ENCODE measurements around the gene SIRT5. TPM values are rescaled to one million over a fixed set of nuclear protein-coding genes. Genes with fewer than 3 reads are reported as not detected.

Gene SIRT5
- polyA plus RNA-seq, 1 experiment: 5.3 TPM

DNA sequence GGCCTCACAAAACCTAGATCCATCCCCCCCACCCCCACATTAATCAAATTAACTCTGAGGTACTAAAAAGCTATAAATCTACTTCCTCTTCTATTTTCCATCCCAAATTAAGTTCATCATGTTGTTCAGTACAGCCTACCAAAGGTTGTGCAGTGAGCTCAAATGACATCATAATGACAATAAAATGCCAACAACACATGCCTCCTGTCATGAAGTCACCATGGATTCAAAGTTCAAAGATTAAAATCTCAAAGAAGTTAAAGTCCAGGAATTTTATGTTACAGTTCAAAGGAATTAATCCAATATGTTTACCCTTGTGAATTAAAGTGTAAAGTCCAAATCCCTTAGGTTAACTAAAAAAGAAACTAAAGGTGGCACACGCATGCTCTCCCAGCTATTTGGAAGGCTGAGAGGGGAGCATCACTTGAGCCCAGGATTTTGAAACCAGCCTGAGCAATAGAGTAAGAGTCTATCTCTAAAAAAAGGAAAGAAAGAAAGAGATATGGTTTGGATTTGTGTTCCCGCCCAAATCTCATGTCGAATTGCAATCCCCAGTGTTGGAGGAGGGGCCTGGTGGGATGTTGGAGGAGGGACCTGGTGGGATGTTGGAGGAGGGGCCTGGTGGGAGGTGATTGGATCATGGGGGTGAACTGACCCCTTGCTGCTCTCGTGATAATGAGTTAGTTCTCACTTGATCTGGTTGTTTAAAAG, 25.7 kb upstream of the SIRT5 start:
- DNase-seq (ENCODE audit: low read depth, low spot score): no peak
- ChIA-PET CTCF (interaction anchor here (0.6 to 2.0 kb wide), 3 partner anchors 11 to 323 kb away, joined by 3 to 10 read pairs (median 3); no protein-coding TSS in a partner anchor), POLR2A (no interaction called here)
- H3K27ac ChIP-seq (ENCODE audit: low read depth, low read length): no peak overlapping the region
- H3K27me3 ChIP-seq (ENCODE audit: control insufficient read depth, insufficient read depth, low read length): peaks cover 3% of the 10 kb centered on the region
- no peak overlapping the region for H3K4me3 ChIP-seq (ENCODE audit: low read depth, low read length)
- H3K9me3 ChIP-seq (ENCODE audit: control insufficient read depth, insufficient read depth, low read length): no peaks in the 10 kb centered on the region
- TF ChIP-seq, protein P1, sequence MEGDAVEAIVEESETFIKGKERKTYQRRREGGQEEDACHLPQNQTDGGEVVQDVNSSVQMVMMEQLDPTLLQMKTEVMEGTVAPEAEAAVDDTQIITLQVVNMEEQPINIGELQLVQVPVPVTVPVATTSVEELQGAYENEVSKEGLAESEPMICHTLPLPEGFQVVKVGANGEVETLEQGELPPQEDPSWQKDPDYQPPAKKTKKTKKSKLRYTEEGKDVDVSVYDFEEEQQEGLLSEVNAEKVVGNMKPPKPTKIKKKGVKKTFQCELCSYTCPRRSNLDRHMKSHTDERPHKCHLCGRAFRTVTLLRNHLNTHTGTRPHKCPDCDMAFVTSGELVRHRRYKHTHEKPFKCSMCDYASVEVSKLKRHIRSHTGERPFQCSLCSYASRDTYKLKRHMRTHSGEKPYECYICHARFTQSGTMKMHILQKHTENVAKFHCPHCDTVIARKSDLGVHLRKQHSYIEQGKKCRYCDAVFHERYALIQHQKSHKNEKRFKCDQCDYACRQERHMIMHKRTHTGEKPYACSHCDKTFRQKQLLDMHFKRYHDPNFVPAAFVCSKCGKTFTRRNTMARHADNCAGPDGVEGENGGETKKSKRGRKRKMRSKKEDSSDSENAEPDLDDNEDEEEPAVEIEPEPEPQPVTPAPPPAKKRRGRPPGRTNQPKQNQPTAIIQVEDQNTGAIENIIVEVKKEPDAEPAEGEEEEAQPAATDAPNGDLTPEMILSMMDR (IDR thresholded peaks at IDR 0.05; ENCODE audit: low read depth, low read length): no peak

DNA sequence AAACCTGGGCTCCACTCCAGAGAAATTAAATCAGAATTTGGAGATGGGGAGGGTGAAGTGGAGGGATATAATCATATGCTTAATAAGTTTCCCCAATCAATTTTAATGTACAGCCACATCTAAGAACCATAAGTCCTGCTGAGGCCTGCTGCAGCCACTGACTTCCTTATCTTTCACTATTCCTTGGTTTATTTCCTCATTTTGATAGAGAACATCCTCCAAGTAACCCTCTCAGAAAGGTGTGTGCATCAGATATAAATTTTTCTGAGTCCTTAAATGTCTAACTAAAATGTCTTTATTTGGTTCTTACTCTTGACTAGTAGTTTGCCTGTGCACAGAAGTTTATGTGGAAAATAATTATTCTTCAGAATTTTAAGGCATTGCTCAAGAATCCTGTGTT, 23.7 kb upstream of the SIRT5 start:
- Histone ChIP-seq H3K27me3 (ENCODE audit: control insufficient read depth, insufficient read depth, low read length) (no peaks in the 10 kb centered on the region), H3K9me3 (ENCODE audit: control insufficient read depth, insufficient read depth, low read length) (no peaks in the 10 kb centered on the region; the same call in 1 of the 2 replicates), H3K27ac (ENCODE audit: low read depth, low read length) (no peak overlapping the region), H3K4me3 (ENCODE audit: low read depth, low read length) (no peak overlapping the region)
- ChIA-PET CTCF (interaction anchor here (1.9 kb wide), 1 partner anchor 25 kb away, joined by 10 read pairs; no protein-coding TSS in a partner anchor), POLR2A (no interaction called here)
- no peak for DNase-seq (ENCODE audit: low read depth, low spot score)
- TF ChIP-seq, protein P1 (IDR thresholded peaks at IDR 0.05; ENCODE audit: low read depth, low read length): no peak

- ChIA-PET CTCF (interaction anchor here (0.7 to 1.2 kb wide), 3 partner anchors 16 to 128 kb away, joined by 3 to 5 read pairs (median 4); partner anchors contain the start of gene SIRT5), POLR2A (no interaction called here)
- Histone ChIP-seq H3K9me3 (ENCODE audit: control insufficient read depth, insufficient read depth, low read length) (no peaks in the 10 kb centered on the region; the same call in 1 of the 2 replicates), H3K27ac (ENCODE audit: low read depth, low read length) (no peak overlapping the region), H3K27me3 (ENCODE audit: control insufficient read depth, insufficient read depth, low read length) (no peaks in the 10 kb centered on the region), H3K4me3 (ENCODE audit: low read depth, low read length) (no peak overlapping the region)
- TF ChIP-seq, protein P1 (IDR thresholded peaks at IDR 0.05; ENCODE audit: low read depth, low read length): no peak
- DNase-seq (ENCODE audit: low read depth, low spot score): no peak
Measured at GRCh38 chr6:13553646-13554045, 20.8 kb upstream of the SIRT5 start.

GRCh38 chr6:13554929-13555333, 19.5 kb upstream of the SIRT5 start:
- ChIA-PET CTCF (interaction anchor here (0.7 kb wide), 1 partner anchor 32 kb away, joined by 3 read pairs; no protein-coding TSS in a partner anchor), POLR2A (no interaction called here)
- Histone ChIP-seq H3K9me3 (ENCODE audit: control insufficient read depth, insufficient read depth, low read length) (no peaks in the 10 kb centered on the region; the same call in 1 of the 2 replicates), H3K27ac (ENCODE audit: low read depth, low read length) (no peak overlapping the region), H3K27me3 (ENCODE audit: control insufficient read depth, insufficient read depth, low read length) (no peaks in the 10 kb centered on the region), H3K4me3 (ENCODE audit: low read depth, low read length) (no peak overlapping the region)
- no peak for DNase-seq (ENCODE audit: low read depth, low spot score)
- TF ChIP-seq, protein P1 (IDR thresholded peaks at IDR 0.05; ENCODE audit: low read depth, low read length): no peak

- ChIA-PET CTCF (interaction anchor here (2.2 kb wide), 2 partner anchors 17 to 20 kb away, joined by 6 to 8 read pairs; partner anchors contain the start of gene SIRT5), POLR2A (no interaction called here)
- no peak for DNase-seq (ENCODE audit: low read depth, low spot score)
- H3K4me3 ChIP-seq (ENCODE audit: low read depth, low read length): no peak overlapping the region
- H3K27ac ChIP-seq (ENCODE audit: low read depth, low read length): no peak overlapping the region
- TF ChIP-seq, protein P1 (IDR thresholded peaks at IDR 0.05; ENCODE audit: low read depth, low read length): no peak
- H3K27me3 ChIP-seq (ENCODE audit: control insufficient read depth, insufficient read depth, low read length): no peaks in the 10 kb centered on the region
- no peaks in the 10 kb centered on the region; the same call in 1 of the 2 replicates for H3K9me3 ChIP-seq (ENCODE audit: control insufficient read depth, insufficient read depth, low read length)
Measured at GRCh38 chr6:13557841-13558240, 16.6 kb upstream of the SIRT5 start.
